Sigmoid colon (tissue), 4 donors: ENCODE data around the gene MKRN1.

Source experiments
- CTCF ChIP-seq, 4 experiments: fragments of 450-650 bp in 3 of 4; fragments of 200-600 bp in 1 of 4; IDR thresholded peaks; one replicate each; pipeline ENCODE4 v1.5.1; 2016 to 2019; ENCODE audit warnings: antibody characterized with exemption in 4 of 4, mild to moderate bottlenecking in 3 of 4, moderate library complexity in 2 of 4
- POLR2AphosphoS5 ChIP-seq, 4 donors: sonication (generic); formaldehyde crosslinking; IDR thresholded peaks; one replicate each; pipeline ENCODE4 v1.6.1; 2017; ENCODE audit warnings: antibody characterized with exemption in 4 of 4

GRCh38 chr7:140426130-140426529 lies 53.2 kb downstream of the MKRN1 start:
- TF ChIP-seq CTCF (IDR thresholded peaks at IDR 0.05) (no peak), POLR2AphosphoS5 (IDR thresholded peaks at IDR 0.05) (no peak)
